ENCODE results near the gene EIF4E2.

The EIF4E2 gene, protein sequence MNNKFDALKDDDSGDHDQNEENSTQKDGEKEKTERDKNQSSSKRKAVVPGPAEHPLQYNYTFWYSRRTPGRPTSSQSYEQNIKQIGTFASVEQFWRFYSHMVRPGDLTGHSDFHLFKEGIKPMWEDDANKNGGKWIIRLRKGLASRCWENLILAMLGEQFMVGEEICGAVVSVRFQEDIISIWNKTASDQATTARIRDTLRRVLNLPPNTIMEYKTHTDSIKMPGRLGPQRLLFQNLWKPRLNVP

GRCh38 chr2:232550354-232551249, at the start of gene EIF4E2, which contains the start of gene TIGD1:
TSS of gene EIF4E2 (plus strand) at chr2:232550689. CDS start at chr2:232550725, 36 bp downstream.
TSS of gene TIGD1 (minus strand) at chr2:232550557. CDS start at chr2:232549882, 675 bp downstream.
- DNase-seq (ENCODE audit: low read depth): peak; percentile 75

- DNase-seq (ENCODE audit: low read depth): no peak
Observed at GRCh38 chr2:232501331-232501771, 49.1 kb upstream of the EIF4E2 start.

- DNase-seq (ENCODE audit: low read depth): no peak
Observed at GRCh38 chr2:232501794-232502390, 48.6 kb upstream of the EIF4E2 start.

DNA sequence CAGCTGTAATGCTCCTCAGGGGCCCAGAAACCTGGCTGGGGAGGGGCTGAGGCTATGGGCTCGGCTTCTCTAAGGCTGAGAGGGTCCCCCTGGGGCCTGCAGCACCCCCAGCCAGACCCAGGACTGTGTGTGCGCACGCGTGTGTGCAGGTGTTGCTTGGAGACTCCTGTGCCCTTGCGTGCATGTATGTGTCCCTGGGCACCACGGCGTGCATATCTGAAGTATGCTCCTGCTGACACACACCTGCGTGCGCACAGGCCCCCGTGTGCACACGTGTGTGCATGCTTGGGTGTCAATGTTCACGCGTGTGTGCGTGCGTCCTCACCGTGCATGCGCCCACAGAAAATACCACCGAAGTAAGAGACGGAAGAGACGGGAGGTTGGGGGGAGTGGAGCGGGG, 48.0 kb upstream of the EIF4E2 start:
- no peak for DNase-seq (ENCODE audit: low read depth)

DNA sequence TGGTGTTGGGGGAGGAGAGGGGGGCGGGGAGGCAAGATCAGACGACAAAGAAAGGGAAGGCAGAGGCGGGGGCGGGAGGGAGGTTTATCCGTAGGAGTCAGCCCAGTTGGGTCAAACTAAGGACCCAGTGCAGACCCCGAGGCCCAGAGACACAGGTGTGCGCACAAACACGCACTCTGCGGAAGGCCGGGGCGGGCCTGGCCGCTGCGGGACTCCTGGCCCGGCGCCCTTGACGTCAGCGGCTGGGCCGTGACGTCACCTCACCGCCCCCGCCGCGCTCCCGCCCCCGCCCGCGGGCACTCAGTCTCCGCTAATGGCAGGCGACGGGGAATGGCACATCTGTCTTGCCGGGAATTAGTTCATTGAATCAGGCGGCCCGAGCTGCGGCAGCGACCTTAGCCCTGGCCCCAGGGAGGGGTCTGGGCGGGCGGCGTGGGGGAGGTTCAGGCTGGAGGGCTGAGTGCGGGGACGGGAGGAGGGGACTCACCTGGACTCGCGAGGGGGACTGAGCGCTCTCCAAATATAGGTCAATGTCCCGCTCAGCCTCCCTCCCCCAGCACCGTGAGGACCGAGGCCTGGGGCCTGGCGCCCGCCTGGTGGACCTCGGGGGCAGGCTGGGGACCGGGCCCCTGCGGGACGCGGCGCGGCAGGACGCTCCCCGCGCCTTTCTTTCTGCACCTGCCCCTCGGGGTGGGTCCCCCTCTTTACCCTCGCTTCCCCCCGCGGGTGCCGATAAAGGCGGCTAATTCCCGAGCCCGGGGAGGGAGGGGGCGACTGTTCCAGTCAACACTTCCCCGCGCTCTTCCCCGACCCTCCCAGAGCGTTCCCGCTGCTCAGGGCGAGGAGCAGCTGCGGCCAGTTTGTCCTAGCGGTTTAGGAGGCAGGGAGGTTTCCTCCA, 47.3 kb upstream of the EIF4E2 start:
- DNase-seq (ENCODE audit: low read depth): no peak

GRCh38 chr2:232503809-232504323, 46.6 kb upstream of the EIF4E2 start:
- DNase-seq (ENCODE audit: low read depth): no peak

DNA sequence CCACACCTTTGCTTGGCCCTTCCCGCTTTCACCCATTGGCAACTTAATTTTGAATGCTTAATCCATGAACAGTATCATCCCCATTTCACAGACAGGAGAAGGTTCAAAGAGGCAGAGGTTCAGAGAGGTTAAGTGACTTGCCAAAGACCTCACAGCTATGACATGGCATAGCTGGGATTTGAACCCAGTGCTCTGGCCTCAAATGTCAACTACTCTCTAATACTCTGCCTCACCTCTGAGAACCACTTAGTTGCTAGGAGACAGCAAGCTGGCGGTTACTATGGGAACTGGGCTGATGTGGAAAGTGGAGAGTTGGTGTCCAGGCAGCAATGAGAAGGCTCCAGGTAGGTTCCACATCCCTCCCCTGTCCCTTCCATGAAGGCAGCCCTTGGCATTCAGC, 46.1 kb upstream of the EIF4E2 start:
- DNase-seq (ENCODE audit: low read depth): no peak

GRCh38 chr2:232505856-232506255, 44.6 kb upstream of the EIF4E2 start:
- no peak for DNase-seq (ENCODE audit: low read depth)

GRCh38 chr2:232506709-232507108, 43.8 kb upstream of the EIF4E2 start:
- DNase-seq (ENCODE audit: low read depth): no peak

- no peak for DNase-seq (ENCODE audit: low read depth)
Observed at GRCh38 chr2:232508251-232508650, 42.2 kb upstream of the EIF4E2 start.

- DNase-seq (ENCODE audit: low read depth): no peak
Observed at GRCh38 chr2:232511336-232511890, 39.1 kb upstream of the EIF4E2 start.

- no peak for DNase-seq (ENCODE audit: low read depth)
Observed at GRCh38 chr2:232512602-232513001, 37.9 kb upstream of the EIF4E2 start.

GRCh38 chr2:232513353-232513752, 37.1 kb upstream of the EIF4E2 start:
- no peak for DNase-seq (ENCODE audit: low read depth)

GRCh38 chr2:232515639-232516038, 34.9 kb upstream of the EIF4E2 start:
- no peak for DNase-seq (ENCODE audit: low read depth)

DNA sequence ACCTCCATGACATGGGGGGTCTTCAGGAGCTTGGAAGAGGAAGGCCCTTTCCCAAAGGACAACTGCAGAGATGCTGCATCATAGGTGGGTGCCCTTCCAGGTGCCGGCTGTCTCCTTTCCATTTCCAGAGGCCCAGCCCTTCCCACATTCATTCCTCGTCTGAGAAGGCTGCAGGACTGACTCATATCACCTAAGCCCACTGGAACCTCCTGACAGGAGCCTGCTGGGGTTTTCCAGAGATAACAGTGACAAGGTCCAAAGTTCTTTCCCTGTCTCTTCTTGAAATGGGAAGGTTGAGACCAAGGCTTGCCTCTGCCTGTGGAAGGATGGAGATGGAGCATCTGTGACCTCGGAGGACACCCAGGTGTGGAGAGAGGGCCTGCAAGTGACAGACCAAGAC, 33.9 kb upstream of the EIF4E2 start:
- DNase-seq (ENCODE audit: low read depth): no peak

DNA sequence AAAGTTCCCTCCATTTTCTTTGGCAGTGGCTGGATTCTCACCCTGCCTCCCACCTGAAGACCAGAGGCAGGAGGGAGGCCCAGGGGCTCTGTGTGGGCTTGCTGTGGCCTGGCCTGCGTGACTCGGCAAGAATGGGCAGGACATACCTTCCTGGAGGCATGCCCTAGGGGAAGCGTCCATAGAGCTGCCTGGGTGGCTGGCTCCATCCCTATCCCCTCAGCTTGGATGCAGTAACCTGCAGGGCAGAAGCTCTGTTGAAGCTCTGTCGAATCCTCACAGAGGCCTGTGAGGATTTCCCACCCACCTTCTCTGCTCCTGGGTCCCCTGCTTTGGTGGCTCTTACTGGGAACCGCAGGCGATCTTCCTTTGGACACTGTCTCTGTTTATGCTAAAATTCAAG, 31.6 kb upstream of the EIF4E2 start:
- no peak for DNase-seq (ENCODE audit: low read depth)

- DNase-seq (ENCODE audit: low read depth): no peak
Observed at GRCh38 chr2:232519581-232520438, 30.7 kb upstream of the EIF4E2 start, which contains the start of gene PRSS56. TSS of gene PRSS56 (plus strand) at chr2:232520388. CDS start at chr2:232520599, 211 bp downstream.

DNA sequence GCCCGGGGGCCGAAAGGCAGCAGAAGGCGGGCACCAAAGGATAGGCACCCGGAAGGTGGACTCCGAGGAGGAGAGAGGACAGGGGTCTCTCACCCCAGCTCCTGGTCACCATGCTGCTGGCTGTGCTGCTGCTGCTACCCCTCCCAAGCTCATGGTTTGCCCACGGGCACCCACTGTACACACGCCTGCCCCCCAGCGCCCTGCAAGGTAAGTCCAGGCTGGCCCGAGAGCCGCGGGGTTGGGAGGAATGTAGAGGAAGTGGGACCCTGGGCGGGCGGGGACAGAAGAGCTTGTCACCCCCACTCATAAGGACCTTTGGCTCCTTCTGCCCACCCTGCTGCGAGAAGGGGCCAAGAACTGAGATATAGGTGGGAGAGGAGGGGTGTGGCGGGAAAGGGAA, 30.0 kb upstream of the EIF4E2 start:
- DNase-seq (ENCODE audit: low read depth): no peak

DNA sequence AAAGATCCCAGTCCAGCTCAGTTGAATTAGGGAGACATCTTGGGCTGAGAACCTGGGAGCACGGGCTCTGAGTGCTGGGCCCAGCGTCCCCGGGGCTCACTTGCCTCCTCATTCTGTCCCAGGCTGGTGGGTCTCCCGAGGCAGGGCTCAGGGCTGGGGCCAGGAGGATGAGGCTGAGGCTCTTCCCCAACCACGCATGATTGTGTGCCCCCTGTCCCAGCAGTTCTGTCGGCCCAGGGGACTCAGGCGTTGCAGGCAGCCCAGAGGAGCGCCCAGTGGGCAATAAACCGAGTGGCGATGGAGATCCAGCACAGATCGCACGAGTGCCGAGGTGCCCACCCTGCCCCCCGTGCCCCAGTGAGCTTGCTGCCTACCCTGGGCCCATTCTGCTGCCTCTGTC, 29.4 kb upstream of the EIF4E2 start:
- DNase-seq (ENCODE audit: low read depth): no peak

GRCh38 chr2:232521959-232522622, 28.4 kb upstream of the EIF4E2 start:
- no peak for DNase-seq (ENCODE audit: low read depth)
